Lower lobe of right lung (tissue), 2 donors: ENCODE results near the gene OPALIN. TPM values are rescaled to one million over a fixed set of nuclear protein-coding genes. Genes with fewer than 3 reads are reported as not detected.

Experiments used
- ATAC-seq, 2 donors: fragments of 200-7000 bp; cut with Tn5 transposase; one replicate each; pipeline ENCODE4 v1.9.1; 2020 to 2022; ENCODE audit warnings: mild to moderate bottlenecking in 2 of 2, moderate library complexity in 2 of 2
- DNase-seq: peaks from one replicate; pipeline ENCODE4 v3.0.0-alpha.2; 2020
- H3K27ac ChIP-seq: fragments of 200-600 bp; one replicate; pipeline ENCODE4 v1.8.0; 2022
- H3K27me3 ChIP-seq: fragments of 200-600 bp; one replicate; pipeline ENCODE4 v1.8.0; 2022; ENCODE audit warnings: low read depth
- H3K36me3 ChIP-seq: fragments of 200-600 bp; one replicate; pipeline ENCODE4 v1.8.0; 2022; ENCODE audit warnings: mild to moderate bottlenecking
- H3K4me1 ChIP-seq: fragments of 200-600 bp; one replicate; pipeline ENCODE4 v1.8.0; 2022
- H3K4me3 ChIP-seq: fragments of 200-600 bp; one replicate; pipeline ENCODE4 v1.8.0; 2022; ENCODE audit warnings: mild to moderate bottlenecking
- H3K9me3 ChIP-seq: fragments of 200-600 bp; one replicate; pipeline ENCODE4 v1.8.0; 2022
- intact Hi-C: fragments of 100-400 bp; cut with DNase I; formaldehyde crosslinking; loops from one replicate; pipeline ENCODE4 v1.11.0; 2022
- total RNA-seq: library from RNA; stranded (reverse); fragmentation: NEBNext Ultra II Directional; extraction: Animal tissue kit (Norgen Biotek cat#: 25700); gene quantifications from one replicate; pipeline ENCODE4 v1.2.1, GENCODE V29; 2021
- TF ChIP-seq, protein P1 (sequence below): fragments of 200-600 bp; IDR thresholded peaks from one replicate; pipeline ENCODE4 v1.8.0; 2022; ENCODE audit warnings: antibody characterized with exemption, mild to moderate bottlenecking
- donor health status: DM: no; HTN: yes; CAD: no; lungs with severe emphysema.

OPALIN gene
- total RNA-seq, 1 donor from 2014 or later: not detected

DNA sequence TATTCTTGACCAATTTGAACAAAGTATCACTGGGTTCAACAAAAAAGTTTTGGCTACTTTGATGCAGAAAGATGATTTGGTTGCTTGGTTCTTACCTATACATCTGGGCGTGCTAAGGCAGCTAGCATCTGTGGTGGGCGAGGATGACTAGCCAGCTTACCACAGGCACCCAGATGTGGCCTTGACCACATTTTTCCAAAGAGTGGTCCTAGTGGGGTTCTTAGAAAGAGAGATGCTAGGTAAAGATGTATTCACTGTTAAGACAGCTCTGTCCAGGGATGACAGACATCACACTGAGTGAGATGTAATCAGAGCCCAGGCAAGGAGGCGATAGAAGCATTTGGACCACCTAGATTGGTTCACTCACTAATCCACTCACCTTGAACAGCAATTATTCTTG lies 53.8 kb downstream of the OPALIN start:
- intact Hi-C loops: no loop called here
- TF ChIP-seq, protein P1, sequence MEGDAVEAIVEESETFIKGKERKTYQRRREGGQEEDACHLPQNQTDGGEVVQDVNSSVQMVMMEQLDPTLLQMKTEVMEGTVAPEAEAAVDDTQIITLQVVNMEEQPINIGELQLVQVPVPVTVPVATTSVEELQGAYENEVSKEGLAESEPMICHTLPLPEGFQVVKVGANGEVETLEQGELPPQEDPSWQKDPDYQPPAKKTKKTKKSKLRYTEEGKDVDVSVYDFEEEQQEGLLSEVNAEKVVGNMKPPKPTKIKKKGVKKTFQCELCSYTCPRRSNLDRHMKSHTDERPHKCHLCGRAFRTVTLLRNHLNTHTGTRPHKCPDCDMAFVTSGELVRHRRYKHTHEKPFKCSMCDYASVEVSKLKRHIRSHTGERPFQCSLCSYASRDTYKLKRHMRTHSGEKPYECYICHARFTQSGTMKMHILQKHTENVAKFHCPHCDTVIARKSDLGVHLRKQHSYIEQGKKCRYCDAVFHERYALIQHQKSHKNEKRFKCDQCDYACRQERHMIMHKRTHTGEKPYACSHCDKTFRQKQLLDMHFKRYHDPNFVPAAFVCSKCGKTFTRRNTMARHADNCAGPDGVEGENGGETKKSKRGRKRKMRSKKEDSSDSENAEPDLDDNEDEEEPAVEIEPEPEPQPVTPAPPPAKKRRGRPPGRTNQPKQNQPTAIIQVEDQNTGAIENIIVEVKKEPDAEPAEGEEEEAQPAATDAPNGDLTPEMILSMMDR: no peak
- DNase-seq: no peak
- H3K27ac ChIP-seq: no peak overlapping the region
- H3K4me1 ChIP-seq: peaks cover 20% of the 10 kb centered on the region
- no peaks in the 10 kb centered on the region for H3K9me3 ChIP-seq
- no peak for ATAC-seq
- H3K4me3 ChIP-seq: no peak overlapping the region
- no peaks in the 10 kb centered on the region for H3K36me3 ChIP-seq
- no peaks in the 10 kb centered on the region for H3K27me3 ChIP-seq

DNA sequence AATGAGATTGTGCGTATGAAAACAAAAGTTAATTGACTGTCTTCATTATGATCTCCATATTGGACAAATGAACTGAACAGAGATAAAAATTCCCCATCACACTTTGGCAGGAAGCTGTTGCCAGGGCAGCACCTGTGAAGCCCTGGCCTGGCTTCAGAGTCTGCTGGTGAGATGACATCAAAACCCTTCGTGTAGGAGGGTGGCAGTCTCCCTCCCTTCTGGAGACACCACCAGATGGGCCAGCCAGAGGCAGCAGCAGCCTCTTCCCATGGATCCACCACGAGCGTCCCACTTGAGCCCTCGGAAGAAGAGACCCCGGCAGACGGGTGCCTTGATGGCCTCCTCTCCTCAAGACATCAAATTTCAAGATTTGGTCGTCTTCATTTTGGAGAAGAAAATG lies 54.6 kb downstream of the OPALIN start, which contains the start of gene DNTT:
Gene DNTT, plus strand, starts transcription at position 205 of the 400 bp plus-strand sequence. Its CDS starts 64 bp downstream, at position 269.
- ATAC-seq: no peak

DNA sequence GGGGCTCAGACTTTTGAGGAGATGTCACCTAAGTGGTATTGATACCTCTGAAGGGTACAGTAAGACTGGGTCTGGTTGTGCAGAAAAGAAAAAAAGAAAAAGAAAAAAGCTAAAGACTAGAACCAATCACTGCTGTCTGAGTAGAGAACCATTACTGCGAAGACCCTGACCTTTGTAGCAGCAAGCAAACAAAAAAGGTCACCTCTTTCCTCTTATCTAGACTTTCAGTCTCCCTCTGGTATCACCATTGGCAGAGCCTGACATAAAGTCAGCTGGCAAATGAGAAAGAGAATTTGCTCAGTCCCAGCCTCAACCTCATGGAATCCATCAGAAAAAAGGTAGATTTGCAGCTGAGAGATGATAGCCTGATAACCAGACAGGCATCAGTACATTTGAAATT lies 57.2 kb downstream of the OPALIN start:
- no peak overlapping the region for H3K4me3 ChIP-seq
- DNase-seq: no peak
- TF ChIP-seq, protein P1: no peak
- no peaks in the 10 kb centered on the region for H3K27me3 ChIP-seq
- no peak for ATAC-seq
- no peaks in the 10 kb centered on the region for H3K9me3 ChIP-seq
- H3K36me3 ChIP-seq: no peaks in the 10 kb centered on the region
- peaks cover 5% of the 10 kb centered on the region for H3K4me1 ChIP-seq
- intact Hi-C loops: no loop called here
- H3K27ac ChIP-seq: no peak overlapping the region

More for the DNA sequence above, 54.6 kb downstream of the OPALIN start, which contains the start of gene DNTT:
- peaks cover 12% of the 10 kb centered on the region for H3K4me1 ChIP-seq
- no peak within 1 kb of the TSS for H3K4me3 ChIP-seq
- TF ChIP-seq, protein P1: no peak
- DNase-seq: no peak
- no peaks in the 10 kb centered on the region for H3K36me3 ChIP-seq
- no peaks in the 10 kb centered on the region for H3K9me3 ChIP-seq
- H3K27ac ChIP-seq: no peak within 1 kb of the TSS
- no peaks in the 10 kb centered on the region for H3K27me3 ChIP-seq
- intact Hi-C loops: no loop called here

DNA sequence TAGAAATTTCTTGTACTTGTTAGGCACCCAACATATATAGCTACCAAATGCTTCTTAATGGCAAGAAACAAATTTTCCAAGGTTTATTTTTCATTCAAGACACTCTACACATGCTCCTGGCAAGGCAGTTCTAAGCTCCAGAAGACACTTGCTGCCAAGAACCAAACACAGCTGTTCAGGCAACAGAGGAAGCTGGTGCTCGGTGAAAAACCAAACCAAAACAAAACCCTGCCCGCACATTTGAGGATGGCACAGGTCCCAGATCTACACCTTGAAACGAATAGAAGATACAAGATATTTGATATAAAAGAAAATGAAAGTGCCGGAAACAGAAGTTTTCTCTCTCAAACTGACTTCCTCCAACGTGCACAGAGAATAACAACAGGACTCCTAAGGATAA lies 59.4 kb downstream of the OPALIN start:
- Histone ChIP-seq H3K9me3 (no peaks in the 10 kb centered on the region), H3K4me1 (no peaks in the 10 kb centered on the region), H3K27ac (no peak overlapping the region), H3K27me3 (no peaks in the 10 kb centered on the region), H3K4me3 (no peak overlapping the region), H3K36me3 (no peaks in the 10 kb centered on the region)
- ATAC-seq (no peak), DNase-seq (no peak)
- intact Hi-C loops: no loop called here
- TF ChIP-seq, protein P1: no peak

DNA sequence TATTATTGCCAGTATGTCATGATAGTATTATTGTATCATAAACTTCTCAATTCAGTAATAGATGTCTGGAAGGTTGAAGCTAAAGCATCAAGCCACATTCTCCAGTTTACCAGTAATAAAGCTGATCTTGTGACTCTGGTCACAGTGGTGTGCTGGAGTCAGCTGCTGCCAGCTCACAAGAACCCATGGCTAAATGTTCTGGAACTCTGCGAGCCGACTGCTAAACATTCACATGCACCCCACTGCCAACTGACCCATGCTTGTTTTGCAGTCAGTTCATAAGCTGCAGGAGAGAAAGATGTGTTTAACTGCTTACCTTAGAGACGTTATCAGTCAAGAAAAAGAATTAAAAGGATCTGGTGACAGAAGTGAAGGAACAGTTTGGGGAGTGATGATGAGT lies 60.4 kb downstream of the OPALIN start:
- no peaks in the 10 kb centered on the region for H3K27me3 ChIP-seq
- H3K4me3 ChIP-seq: no peak overlapping the region
- no peak overlapping the region for H3K27ac ChIP-seq
- TF ChIP-seq, protein P1: no peak
- no peaks in the 10 kb centered on the region for H3K36me3 ChIP-seq
- intact Hi-C loops: no loop called here
- H3K4me1 ChIP-seq: no peaks in the 10 kb centered on the region
- DNase-seq: no peak
- no peak for ATAC-seq
- H3K9me3 ChIP-seq: no peaks in the 10 kb centered on the region

DNA sequence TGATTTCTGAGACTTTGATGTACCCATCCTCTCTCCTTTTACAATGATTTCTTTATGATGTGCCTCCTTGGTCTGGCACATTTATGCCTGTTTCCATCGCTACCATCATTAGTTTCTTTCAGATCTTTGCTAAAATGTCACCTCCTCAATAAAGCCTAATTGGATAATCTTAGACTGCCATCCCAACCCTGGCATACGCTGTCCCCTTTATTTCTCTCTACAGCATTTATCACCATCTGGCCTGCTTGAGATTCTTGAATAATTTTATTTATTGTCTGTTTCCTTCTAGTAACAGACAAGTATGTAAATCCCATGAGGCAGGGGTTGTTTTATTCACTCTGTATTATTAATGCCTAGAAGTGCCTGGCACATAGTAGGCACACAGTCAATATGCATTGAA lies 61.3 kb downstream of the OPALIN start:
- TF ChIP-seq, protein P1: no peak
- Histone ChIP-seq H3K4me1 (no peaks in the 10 kb centered on the region), H3K27me3 (no peaks in the 10 kb centered on the region), H3K4me3 (no peak overlapping the region), H3K9me3 (no peaks in the 10 kb centered on the region), H3K36me3 (no peaks in the 10 kb centered on the region), H3K27ac (no peak overlapping the region)
- DNase-seq: no peak
- intact Hi-C loops: no loop called here
- ATAC-seq: no peak
